ENCODE data around the gene EFHC2.

The EFHC2 gene

DNA sequence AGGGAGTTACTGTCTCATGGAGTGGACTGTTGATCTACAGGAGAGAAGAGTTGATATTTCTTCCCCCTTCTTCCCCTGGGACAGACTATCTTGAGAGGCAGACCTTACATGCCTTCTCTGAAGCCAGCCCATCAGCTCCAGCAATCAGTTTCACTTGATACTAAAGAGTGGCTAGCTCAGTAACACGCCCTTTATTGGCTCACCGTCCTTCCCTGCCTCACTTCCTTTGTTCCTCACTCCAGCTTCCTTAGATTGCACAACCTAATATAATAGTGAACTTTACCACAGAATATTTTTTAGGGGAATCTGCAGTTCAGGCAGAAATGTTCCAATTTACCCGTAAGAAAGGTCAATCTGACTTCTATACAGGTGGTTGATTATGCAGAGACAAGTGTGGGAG is 242.2 kb downstream of the EFHC2 start:
- H3K4me2 ChIP-seq (ENCODE audit: low read length): no peak overlapping the region
- no peaks in the 10 kb centered on the region for H3F3A ChIP-seq (ENCODE audit: control insufficient read depth, insufficient read depth)
- no peak overlapping the region for H3K4me3 ChIP-seq (ENCODE audit: low read length)
- H3K27ac ChIP-seq (ENCODE audit: low read depth, low read length): no peak overlapping the region
- no peaks in the 10 kb centered on the region for H3K4me1 ChIP-seq (ENCODE audit: control insufficient read depth, low read length)
- no peaks in the 10 kb centered on the region for H3K9me3 ChIP-seq (ENCODE audit: control insufficient read depth, insufficient read depth, low read length)
- no peaks in the 10 kb centered on the region for H4K20me1 ChIP-seq (ENCODE audit: control insufficient read depth, insufficient read depth, low read depth, low read length)
- no peaks in the 10 kb centered on the region for H3K9me2 ChIP-seq (replicated peaks; ENCODE audit: control insufficient read depth, low read length)
- H3K79me2 ChIP-seq (ENCODE audit: control insufficient read depth, low read length): no peaks in the 10 kb centered on the region
- H3K27me3 ChIP-seq (ENCODE audit: control insufficient read depth, low read length): no peaks in the 10 kb centered on the region
- TF ChIP-seq, protein P1, sequence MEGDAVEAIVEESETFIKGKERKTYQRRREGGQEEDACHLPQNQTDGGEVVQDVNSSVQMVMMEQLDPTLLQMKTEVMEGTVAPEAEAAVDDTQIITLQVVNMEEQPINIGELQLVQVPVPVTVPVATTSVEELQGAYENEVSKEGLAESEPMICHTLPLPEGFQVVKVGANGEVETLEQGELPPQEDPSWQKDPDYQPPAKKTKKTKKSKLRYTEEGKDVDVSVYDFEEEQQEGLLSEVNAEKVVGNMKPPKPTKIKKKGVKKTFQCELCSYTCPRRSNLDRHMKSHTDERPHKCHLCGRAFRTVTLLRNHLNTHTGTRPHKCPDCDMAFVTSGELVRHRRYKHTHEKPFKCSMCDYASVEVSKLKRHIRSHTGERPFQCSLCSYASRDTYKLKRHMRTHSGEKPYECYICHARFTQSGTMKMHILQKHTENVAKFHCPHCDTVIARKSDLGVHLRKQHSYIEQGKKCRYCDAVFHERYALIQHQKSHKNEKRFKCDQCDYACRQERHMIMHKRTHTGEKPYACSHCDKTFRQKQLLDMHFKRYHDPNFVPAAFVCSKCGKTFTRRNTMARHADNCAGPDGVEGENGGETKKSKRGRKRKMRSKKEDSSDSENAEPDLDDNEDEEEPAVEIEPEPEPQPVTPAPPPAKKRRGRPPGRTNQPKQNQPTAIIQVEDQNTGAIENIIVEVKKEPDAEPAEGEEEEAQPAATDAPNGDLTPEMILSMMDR (IDR thresholded peaks at IDR 0.05; ENCODE audit: low read depth, low read length, poor library complexity, severe bottlenecking): no peak
- TF ChIP-seq EZH2phosphoT487 (IDR thresholded peaks at IDR 0.05; ENCODE audit: borderline replicate concordance, low read length): no peak
- H3K36me3 ChIP-seq (ENCODE audit: control insufficient read depth, low read length): no peaks in the 10 kb centered on the region

DNA sequence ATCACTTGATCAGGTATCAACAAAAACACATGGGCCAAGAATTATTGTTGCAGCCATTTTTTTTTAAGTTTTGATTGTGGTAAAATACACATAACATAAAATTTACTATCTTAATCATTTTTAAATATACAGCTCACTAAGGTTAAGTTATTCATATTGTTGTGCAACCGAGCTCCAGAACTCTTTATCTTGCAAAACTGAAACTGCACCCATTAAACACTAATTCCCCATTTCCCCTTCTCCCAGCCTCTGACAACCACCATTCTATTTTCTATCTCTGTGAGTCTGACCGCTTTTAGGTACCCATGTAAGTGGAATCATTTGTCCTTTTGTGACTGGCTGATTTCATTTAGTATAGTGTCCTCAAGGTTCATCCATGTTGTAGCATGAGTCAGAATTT is 244.1 kb downstream of the EFHC2 start:
- Histone ChIP-seq H3K4me1 (ENCODE audit: control insufficient read depth, low read length) (no peaks in the 10 kb centered on the region), H3K9me2 (replicated peaks; ENCODE audit: control insufficient read depth, low read length) (no peaks in the 10 kb centered on the region), H3K79me2 (ENCODE audit: control insufficient read depth, low read length) (no peaks in the 10 kb centered on the region), H3K4me2 (ENCODE audit: low read length) (no peak overlapping the region), H3F3A (ENCODE audit: control insufficient read depth, insufficient read depth) (no peaks in the 10 kb centered on the region), H4K20me1 (ENCODE audit: control insufficient read depth, insufficient read depth, low read depth, low read length) (no peaks in the 10 kb centered on the region), H3K4me3 (ENCODE audit: low read length) (no peak overlapping the region), H3K36me3 (ENCODE audit: control insufficient read depth, low read length) (no peaks in the 10 kb centered on the region), H3K27me3 (ENCODE audit: control insufficient read depth, low read length) (no peaks in the 10 kb centered on the region), H3K9me3 (ENCODE audit: control insufficient read depth, insufficient read depth, low read length) (no peaks in the 10 kb centered on the region), H3K27ac (ENCODE audit: low read depth, low read length) (no peak overlapping the region)
- TF ChIP-seq EZH2phosphoT487 (IDR thresholded peaks at IDR 0.05; ENCODE audit: borderline replicate concordance, low read length): no peak
- TF ChIP-seq, protein P1 (IDR thresholded peaks at IDR 0.05; ENCODE audit: low read depth, low read length, poor library complexity, severe bottlenecking): no peak
